Measurements from ENCODE around the gene CD69. TPM values are rescaled to one million over a fixed set of nuclear protein-coding genes. Genes with fewer than 3 reads are reported as not detected.

The CD69 gene
- total RNA-seq, 4 donors from 2014 or later: 0.93 to 2.7 (median 1.7) TPM

GRCh38 chr12:9753073-9753472 lies 7.6 kb downstream of the CD69 start:
- Histone ChIP-seq H3K36me3 (no peaks in the 10 kb centered on the region), H3K9me3 (no peaks in the 10 kb centered on the region), H3K27ac (no peak overlapping the region), H3K4me1 (peaks cover 7% of the 10 kb centered on the region), H3K27me3 (no peaks in the 10 kb centered on the region), H3K4me3 (no peak overlapping the region)
- 80% methylated on average over 2 of the region's 2 CpGs for WGBS
- no peak for TF ChIP-seq EP300 (IDR thresholded peaks at IDR 0.05)
- TF ChIP-seq CTCF (IDR thresholded peaks at IDR 0.05): no peak
- DNase-seq (ENCODE audit: low spot score in 2 of 2): no peak

- Histone ChIP-seq H3K36me3 (no peaks in the 10 kb centered on the region), H3K27me3 (no peaks in the 10 kb centered on the region), H3K9me3 (no peaks in the 10 kb centered on the region), H3K4me1 (peaks cover 7% of the 10 kb centered on the region), H3K4me3 (no peak overlapping the region), H3K27ac (no peak overlapping the region)
- DNase-seq (ENCODE audit: low spot score in 2 of 2): no peak
- WGBS: 91% methylated on average over 2 of the region's 2 CpGs
- no peak for TF ChIP-seq CTCF (IDR thresholded peaks at IDR 0.05)
- TF ChIP-seq EP300 (IDR thresholded peaks at IDR 0.05): no peak
- TF ChIP-seq POLR2AphosphoS5 (IDR thresholded peaks at IDR 0.05): no peak
- no peak for TF ChIP-seq POLR2A (IDR thresholded peaks at IDR 0.05)
Observed at GRCh38 chr12:9752145-9752933, 8.4 kb downstream of the CD69 start.

GRCh38 chr12:9751204-9752144 lies 9.2 kb downstream of the CD69 start:
- Histone ChIP-seq H3K9me3 (no peaks in the 10 kb centered on the region), H3K27ac (no peak overlapping the region), H3K4me1 (peaks cover 7% of the 10 kb centered on the region), H3K36me3 (no peaks in the 10 kb centered on the region), H3K27me3 (no peaks in the 10 kb centered on the region), H3K4me3 (peak overlapping the region; percentile 10)
- no peak for DNase-seq (ENCODE audit: low spot score in 2 of 2)
- TF ChIP-seq CTCF (IDR thresholded peaks at IDR 0.05): peak in 1 of 2 donors; percentile 4
- no peak for TF ChIP-seq POLR2AphosphoS5 (IDR thresholded peaks at IDR 0.05)
- WGBS: 53% methylated on average over 9 of the region's 9 CpGs

- TF ChIP-seq POLR2AphosphoS5 (IDR thresholded peaks at IDR 0.05) (no peak), CTCF (IDR thresholded peaks at IDR 0.05) (peak; percentile 69 to 81)
- Histone ChIP-seq H3K27ac (no peak overlapping the region), H3K36me3 (no peaks in the 10 kb centered on the region), H3K4me1 (peaks cover 7% of the 10 kb centered on the region), H3K4me3 (peak overlapping the region; percentile 10), H3K9me3 (no peaks in the 10 kb centered on the region), H3K27me3 (no peaks in the 10 kb centered on the region)
- DNase-seq (ENCODE audit: low spot score in 2 of 2): no peak
- 18% methylated on average over 20 of the region's 20 CpGs for WGBS
Observed at GRCh38 chr12:9750276-9751203, 10.2 kb downstream of the CD69 start.
